Neural progenitor cell (in vitro differentiated cells): ENCODE data around the gene IQSEC2.

Source experiments
- CTCF ChIP-seq: fragments of 200-600 bp; sonication (generic); IDR thresholded peaks from 2 replicates; pipeline ENCODE4 v1.5.1; 2017; ENCODE audit warnings: antibody characterized with exemption, mild to moderate bottlenecking
- EZH2phosphoT487 ChIP-seq: fragments of 200-600 bp; sonication (generic); IDR thresholded peaks from 2 replicates; pipeline ENCODE4 v1.6.1; 2017; ENCODE audit warnings: antibody characterized with exemption

- TF ChIP-seq CTCF = no peak
- TF ChIP-seq EZH2phosphoT487 = no peak
Observed at GRCh38 chrX:53256446-53257041, 24.8 kb downstream of the IQSEC2 start.
